H1 (cell line): ENCODE results near the gene AGBL4. TPM values are rescaled to one million over a fixed set of nuclear protein-coding genes. Genes with fewer than 3 reads are reported as not detected.

Experiments used
- PHF8 ChIP-seq: fragments of 200-600 bp; sonication (generic); conservative IDR thresholded peaks from 2 replicates; pipeline ENCODE4 v1.7.1; 2012; ENCODE audit warnings: low read depth, mild to moderate bottlenecking, inconsistent platforms, low read length, moderate library complexity
- polyA plus RNA-seq, 7 experiments: library from polyadenylated mRNA; depleted of rRNA in 3 of 7; stranded (reverse) in 5 of 7; unstranded in 2 of 7; fragments of >200 nt in 5 of 7; fragments of 200-250 nt in 2 of 7; gene quantifications; 1 replicate in 5 of 7; 2 replicates in 1 of 7; 4 replicates in 1 of 7; pipeline versions ENCODE4 v1.2.1 to v1.2.3, GENCODE V29; 2011 to 2013; ENCODE audit warnings: missing spikeins in 2 of 7, mixed read lengths in 2 of 7
- total RNA-seq: library from RNA; stranded (reverse); fragmentation: NEBNext Ultra II Directional; extraction: Animal tissue kit (Norgen Biotek cat#: 25700); gene quantifications from 2 replicates; pipeline ENCODE4 v1.2.1, GENCODE V29; 2021

AGBL4 gene
- total and polyA plus RNA-seq, 2 of the 8 experiments (the other 6 are each of a cell fraction or from before 2014, with no cell fraction given), result 0.41 to 0.45 TPM

DNA sequence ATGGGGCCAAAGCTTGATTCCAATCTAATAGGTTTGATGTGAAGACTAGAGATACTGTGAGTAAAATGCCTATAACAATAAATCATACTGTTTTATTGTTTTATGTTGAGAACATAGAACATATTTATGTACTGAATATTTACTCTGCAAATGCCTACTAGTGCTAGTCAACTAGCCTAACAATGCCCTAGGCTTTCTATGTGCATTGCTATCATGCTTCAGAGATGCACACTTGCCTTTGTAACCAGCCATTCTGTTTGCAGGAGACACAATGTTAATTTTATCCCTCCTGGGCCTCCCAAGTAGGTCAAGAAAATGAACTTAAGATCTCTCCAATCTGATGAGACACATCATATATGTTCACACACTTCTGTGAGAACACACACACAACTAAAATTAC lies 716.3 kb downstream of the AGBL4 start (continued):
- no peak for TF ChIP-seq PHF8
